WI38 (cell line): ENCODE results near the gene GLCCI1.

Experiments
- H3K4me3 ChIP-seq: 2 replicates; pipeline ENCODE4 v1.5.1; 2011; ENCODE audit warnings: low read depth, mild to moderate bottlenecking, control low read depth, low read length
- CTCF ChIP-seq: IDR thresholded peaks from 2 replicates; pipeline ENCODE4 v1.5.1; 2012; ENCODE audit warnings: low read depth, mild to moderate bottlenecking, control low read depth, low read length

Gene GLCCI1

GRCh38 chr7:8120390-8121058 lies 151.9 kb downstream of the GLCCI1 start:
- no peak for TF ChIP-seq CTCF
- no peak overlapping the region for H3K4me3 ChIP-seq

- no peak for TF ChIP-seq CTCF
Observed at GRCh38 chr7:8121243-8121642, 152.6 kb downstream of the GLCCI1 start.

GRCh38 chr7:8125680-8126444 lies 157.3 kb downstream of the GLCCI1 start:
- TF ChIP-seq CTCF = no peak
- no peak overlapping the region for H3K4me3 ChIP-seq

More at GRCh38 chr7:8121243-8121642, 152.6 kb downstream of the GLCCI1 start:
- H3K4me3 ChIP-seq = no peak overlapping the region

DNA sequence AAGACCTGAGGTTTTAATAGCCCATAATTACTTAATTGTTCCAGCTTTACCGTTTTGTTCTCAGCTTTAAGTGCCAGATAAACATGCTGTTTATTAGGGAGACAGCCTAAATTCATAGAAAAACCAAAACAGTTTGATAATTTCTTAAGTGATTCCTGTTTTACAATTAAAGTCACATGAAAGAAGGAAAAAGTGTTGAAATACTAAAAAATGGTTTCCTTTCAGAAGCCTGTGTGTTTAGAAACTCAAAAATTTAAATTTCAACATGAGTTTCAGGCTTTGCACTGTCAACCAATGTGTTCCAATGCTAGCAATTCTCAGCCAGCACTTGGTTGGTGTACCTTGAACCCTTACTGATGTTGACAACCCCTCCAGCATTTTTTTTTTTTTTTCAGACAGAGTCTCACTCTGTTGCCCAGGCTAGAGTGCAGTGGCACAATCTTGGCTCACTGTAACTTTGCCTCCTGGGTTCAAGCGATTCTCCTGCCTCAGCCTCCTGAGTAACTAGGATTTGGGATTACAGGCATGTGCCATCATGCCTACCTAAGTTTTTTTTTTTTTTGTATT lies 158.1 kb downstream of the GLCCI1 start:
- no peak for TF ChIP-seq CTCF
- H3K4me3 ChIP-seq = no peak overlapping the region

- TF ChIP-seq CTCF = no peak
- no peak overlapping the region for H3K4me3 ChIP-seq
Observed at GRCh38 chr7:8128449-8129317, 160.1 kb downstream of the GLCCI1 start.

- H3K4me3 ChIP-seq = no peak overlapping the region
- TF ChIP-seq CTCF = no peak
Observed at GRCh38 chr7:8129318-8129659, 160.7 kb downstream of the GLCCI1 start.
